GM21825 (cell line): Measurements from ENCODE around the gene LGALS7.

Source experiments
- ATAC-seq: cut with Tn5 transposase; IDR thresholded peaks from one replicate; pipeline ENCODE4 v1.9.1; 2021; ENCODE audit warnings: mild to moderate bottlenecking, moderate library complexity; ENCODE audit not compliant: unreplicated experiment

The LGALS7 gene

DNA sequence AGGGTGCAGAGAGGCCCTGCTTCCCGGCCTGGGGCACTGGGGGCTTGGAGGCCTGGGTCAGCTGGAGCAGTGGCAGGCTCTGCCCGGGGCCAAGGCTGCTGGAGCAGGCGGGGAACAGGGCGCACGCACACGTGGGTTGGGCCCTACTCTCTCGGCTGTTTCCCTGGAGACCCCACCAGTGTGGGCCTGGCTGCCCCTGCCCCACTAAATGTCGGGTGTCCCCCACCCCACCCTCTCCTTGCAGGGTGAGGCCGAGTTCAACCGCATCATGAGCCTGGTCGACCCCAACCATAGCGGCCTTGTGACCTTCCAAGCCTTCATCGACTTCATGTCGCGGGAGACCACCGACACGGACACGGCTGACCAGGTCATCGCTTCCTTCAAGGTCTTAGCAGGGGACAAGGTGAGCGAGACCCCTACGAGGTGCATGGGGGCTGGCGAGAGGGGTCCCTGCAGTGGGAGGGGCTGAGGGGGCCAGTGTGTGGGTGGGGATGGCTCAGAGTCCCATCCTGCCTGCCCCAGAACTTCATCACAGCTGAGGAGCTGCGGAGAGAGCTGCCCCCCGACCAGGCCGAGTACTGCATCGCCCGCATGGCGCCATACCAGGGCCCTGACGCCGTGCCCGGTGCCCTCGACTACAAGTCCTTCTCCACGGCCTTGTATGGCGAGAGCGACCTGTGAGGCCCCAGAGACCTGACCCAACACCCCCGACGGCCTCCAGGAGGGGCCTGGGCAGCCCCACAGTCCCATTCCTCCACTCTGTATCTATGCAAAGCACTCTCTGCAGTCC, 44.4 kb downstream of the LGALS7 start:
- no peak for ATAC-seq

DNA sequence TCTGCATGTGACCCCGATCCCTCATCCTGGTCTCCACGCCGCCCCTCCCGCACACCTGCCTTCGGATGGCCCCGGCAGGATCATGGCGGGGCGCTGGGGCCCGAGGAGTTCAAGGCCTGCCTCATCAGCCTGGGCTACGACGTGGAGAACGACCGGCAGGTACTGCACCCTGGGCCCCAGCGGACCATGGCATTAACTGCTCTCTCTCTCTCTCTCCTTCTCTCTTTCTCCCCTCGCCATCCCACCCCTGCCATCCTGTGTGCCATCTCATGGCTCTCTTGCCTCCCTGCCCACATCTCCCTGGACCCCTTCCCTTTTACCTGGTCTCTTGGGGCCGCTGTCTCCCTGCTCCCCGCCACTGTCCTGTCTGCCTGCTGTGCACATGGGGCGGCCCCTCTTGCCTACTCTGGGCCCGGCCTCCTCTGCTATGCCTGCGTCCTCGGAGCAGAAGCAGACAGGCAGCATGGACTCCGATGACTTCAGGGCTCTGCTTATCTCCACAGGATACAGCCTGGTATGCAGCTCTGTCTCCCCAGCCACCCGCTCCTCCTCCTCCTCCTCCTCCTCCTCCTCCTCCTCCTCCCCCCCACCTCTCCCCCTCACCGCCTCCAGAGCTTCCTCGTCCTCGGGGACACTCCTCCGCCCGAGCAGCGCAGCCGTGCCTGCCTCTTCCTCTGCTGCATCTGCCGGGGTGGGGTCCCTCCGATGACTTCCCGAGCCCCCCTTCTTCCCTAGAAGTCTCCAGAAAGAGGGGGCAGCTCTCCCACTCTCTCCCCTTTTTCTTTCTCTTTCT, 45.3 kb downstream of the LGALS7 start:
- ATAC-seq, result no peak

DNA sequence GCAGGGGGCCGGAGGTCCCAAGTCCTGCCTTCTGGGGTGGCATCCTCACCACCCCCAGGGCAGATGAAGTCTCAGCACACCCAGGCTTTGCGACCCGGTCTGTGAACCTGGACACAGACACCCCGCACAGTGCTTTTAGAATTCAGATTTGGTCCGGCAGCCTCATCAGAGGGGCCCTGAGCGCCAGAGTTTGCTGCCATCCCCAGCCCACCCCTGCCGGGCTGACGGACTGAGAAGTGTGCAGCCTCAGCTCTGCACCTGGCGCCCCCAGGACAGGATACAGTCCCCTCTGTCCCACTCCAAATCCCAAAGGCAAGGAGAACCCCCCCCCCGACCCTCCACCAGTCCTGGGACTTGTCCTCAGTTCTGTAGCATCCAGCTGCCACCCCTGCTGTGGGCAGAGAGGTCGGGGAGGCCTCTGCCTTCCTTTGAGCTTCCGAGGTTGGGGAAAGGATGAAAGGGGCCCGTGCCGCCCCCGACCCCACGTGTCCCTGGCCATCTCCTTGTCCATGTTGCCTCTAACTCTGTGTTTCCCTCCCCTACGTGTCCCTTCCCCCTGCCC, 45.9 kb downstream of the LGALS7 start:
- ATAC-seq, result no peak

- ATAC-seq, result no peak
Observed at GRCh38 chr19:38726761-38727301, 46.5 kb downstream of the LGALS7 start.

DNA sequence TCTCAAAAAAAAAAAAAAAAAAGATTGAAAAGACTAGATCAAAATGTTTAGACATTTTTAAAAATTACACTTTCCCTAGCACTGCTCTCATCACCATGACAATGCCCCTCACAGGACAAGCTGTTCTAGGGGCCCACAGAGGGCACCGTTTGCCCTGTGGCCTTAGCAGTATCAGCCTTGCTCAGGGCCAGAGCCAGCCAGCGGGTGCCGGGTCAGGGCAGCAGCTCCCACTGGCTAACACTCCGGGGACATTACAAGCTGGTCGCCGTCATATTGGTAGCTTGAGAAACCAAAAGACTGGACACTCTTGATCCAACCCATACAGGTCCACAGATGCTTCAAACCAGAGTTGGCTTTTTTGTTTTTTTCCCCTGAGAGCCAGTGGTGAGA, 47.0 kb downstream of the LGALS7 start:
- ATAC-seq, result no peak

- ATAC-seq, result no peak
Observed at GRCh38 chr19:38725469-38726283, 47.6 kb downstream of the LGALS7 start.

DNA sequence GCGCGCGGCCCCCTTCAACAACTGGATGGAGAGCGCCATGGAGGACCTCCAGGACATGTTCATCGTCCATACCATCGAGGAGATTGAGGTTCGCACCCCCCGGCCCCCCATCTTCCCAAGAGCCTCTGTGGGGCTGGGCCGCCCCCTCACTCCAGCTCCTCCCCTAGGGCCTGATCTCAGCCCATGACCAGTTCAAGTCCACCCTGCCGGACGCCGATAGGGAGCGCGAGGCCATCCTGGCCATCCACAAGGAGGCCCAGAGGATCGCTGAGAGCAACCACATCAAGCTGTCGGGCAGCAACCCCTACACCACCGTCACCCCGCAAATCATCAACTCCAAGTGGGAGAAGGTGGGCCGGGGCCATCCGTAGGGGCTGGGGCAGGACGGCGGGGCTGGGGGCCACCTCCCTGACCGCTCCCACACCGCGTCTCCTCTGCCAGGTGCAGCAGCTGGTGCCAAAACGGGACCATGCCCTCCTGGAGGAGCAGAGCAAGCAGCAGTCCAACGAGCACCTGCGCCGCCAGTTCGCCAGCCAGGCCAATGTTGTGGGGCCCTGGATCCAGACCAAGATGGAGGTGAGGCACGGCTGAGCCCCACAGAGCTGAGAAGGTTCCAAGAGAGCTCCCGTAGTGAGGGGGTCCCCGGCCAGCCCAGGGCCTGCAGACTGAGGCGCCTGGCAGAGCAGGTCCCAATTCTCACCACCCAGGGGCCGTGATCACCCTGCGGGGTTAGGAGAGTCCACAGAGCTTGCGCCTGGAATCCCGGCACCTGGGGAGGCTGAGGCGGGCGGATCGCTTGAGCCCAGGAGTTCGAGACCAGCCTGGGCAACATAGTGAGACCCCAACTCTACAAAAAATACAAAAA, 49.1 kb downstream of the LGALS7 start:
- no peak for ATAC-seq

GRCh38 chr19:38723606-38723965, 49.7 kb downstream of the LGALS7 start:
- no peak for ATAC-seq

DNA sequence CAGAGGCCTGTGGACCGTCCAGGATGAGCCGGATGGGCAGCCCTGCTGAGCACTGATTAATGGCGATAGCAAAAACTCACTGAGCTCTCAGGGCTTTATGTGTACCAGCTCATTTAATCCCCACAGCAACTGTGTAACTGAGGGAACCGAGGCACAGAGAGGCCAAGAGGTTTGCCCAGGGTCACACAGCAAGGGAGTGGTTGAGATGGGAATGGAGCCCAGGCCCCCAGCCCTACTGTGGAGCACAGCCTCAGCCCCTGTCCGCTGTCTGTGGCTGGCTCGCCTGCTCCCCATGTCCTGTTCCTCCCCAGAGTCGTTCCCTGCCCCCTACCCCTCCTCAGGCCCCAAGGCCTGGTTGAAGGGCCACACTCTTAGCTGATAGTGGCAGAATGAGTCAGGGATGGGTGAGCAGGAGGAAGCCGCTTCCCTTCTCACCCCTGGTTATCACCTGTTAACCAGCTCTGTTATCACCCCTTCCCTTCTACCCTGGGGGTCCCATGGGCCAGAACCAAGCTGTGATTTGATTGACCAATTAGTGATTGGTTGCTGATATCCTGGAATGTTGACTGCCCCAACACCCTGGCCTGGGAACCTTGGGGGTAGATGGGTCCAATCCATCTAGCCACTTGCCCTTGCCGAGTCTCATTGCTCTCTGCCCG, 50.2 kb downstream of the LGALS7 start:
- ATAC-seq, result no peak

DNA sequence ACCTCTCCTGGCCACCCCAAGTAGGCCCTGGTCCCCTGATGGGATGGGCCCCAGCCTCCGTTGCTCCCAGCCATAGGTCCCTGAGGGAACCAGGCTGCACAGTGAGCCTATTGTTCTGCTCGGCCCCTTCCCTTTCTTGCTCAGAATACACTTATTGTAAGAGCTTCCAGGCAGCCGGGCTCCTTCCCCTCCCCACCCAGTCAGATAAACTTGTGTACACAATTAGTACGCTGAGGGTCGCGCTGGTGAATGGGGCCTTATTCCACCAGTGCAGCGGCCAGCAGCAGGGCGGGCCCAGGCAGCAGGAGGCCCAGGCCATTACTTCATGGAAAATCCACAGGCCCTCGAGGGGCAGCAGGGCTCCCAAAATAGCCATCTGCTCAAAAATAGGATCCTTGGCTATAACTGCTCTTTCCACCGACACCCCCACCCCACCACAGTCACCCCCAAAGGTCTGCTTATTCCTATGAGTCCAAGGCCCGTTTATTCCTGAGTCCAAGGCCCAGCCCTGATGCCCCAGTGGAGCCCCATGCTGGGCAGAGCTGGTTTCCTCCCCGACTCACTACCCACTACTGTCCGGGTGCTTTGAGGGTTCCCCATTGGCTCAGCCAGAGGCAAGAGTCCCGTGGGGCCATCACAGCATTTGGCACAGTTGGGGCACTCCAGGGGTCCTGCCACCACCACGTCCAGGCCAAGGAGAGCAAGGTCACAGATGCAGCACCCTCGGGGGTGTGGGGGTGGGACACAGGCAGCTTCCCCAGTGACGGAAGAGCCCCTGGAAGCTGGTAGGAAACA, 51.1 kb downstream of the LGALS7 start:
- ATAC-seq, result no peak

GRCh38 chr19:38721496-38721895, 51.8 kb downstream of the LGALS7 start:
- no peak for ATAC-seq
